Activated naive CD8-positive, alpha-beta T cell treated with anti-CD3 and anti-CD28 coated beads, Interleukin-2, amount 10 ng/mL, durations not matched to agents 7 days and 5 days (primary cell): ENCODE data around the gene SMARCD1. TPM values are rescaled to one million over a fixed set of nuclear protein-coding genes. Genes with fewer than 3 reads are reported as not detected.

ENCODE experiments used
- ATAC-seq: fragments of 150-1000 bp; cut with Tn5 transposase; one replicate; pipeline ENCODE4 v1.10.0; 2021; ENCODE audit warnings: low read depth, moderate library complexity
- POLR2A ChIA-PET: fragments of 350-600 bp; sonication (Branson Sonifier 250); formaldehyde crosslinking; loops from one replicate; lab custom pipeline; 2021; ENCODE audit warnings: antibody characterized with exemption; lab: Charles Lee
- DNase-seq: peaks from one replicate; pipeline ENCODE4 v3.0.0; 2021
- H3K27ac Mint-ChIP-seq: one replicate; pipeline ENCODE4 v1.8.0; 2022; ENCODE audit warnings: mild to moderate bottlenecking, mixed read lengths
- H3K27me3 Mint-ChIP-seq: one replicate; pipeline ENCODE4 v1.8.0; 2022; ENCODE audit warnings: mild to moderate bottlenecking, moderate library complexity, mixed read lengths
- H3K36me3 Mint-ChIP-seq: one replicate; pipeline ENCODE4 v1.8.0; 2021; ENCODE audit warnings: mild to moderate bottlenecking, mixed read lengths
- H3K4me1 Mint-ChIP-seq: one replicate; pipeline ENCODE4 v1.8.0; 2021; ENCODE audit warnings: mixed read lengths
- H3K4me3 Mint-ChIP-seq: one replicate; pipeline ENCODE4 v1.8.0; 2022; ENCODE audit warnings: mild to moderate bottlenecking, moderate library complexity, mixed read lengths
- H3K9me3 Mint-ChIP-seq: one replicate; pipeline ENCODE4 v1.8.0; 2021; ENCODE audit warnings: mixed read lengths
- total RNA-seq, 2 experiments: library from RNA; stranded (reverse); gene quantifications; one replicate each; pipeline ENCODE4 v1.2.3, GENCODE V29; 2021

The SMARCD1 gene
- total RNA-seq, 2 experiments from 2014 or later, result 57.2 to 68.1 TPM

GRCh38 chr12:50050410-50051098 lies 34.6 kb upstream of the SMARCD1 start:
- DNase-seq, result no peak

GRCh38 chr12:50051101-50051806 lies 33.9 kb upstream of the SMARCD1 start:
- POLR2A ChIA-PET, result interaction anchor here (0.6 kb wide), 1 partner anchor 41 kb away, joined by 4 read pairs; no protein-coding TSS in a partner anchor
- Mint-ChIP-seq H3K9me3 (no peaks in the 10 kb centered on the region), H3K4me3 (no peak overlapping the region), H3K36me3 (peaks cover 1% of the 10 kb centered on the region), H3K27ac (no peak overlapping the region), H3K4me1 (peaks cover 11% of the 10 kb centered on the region), H3K27me3 (peaks cover 46% of the 10 kb centered on the region)
- ATAC-seq (no peak), DNase-seq (no peak)

More at GRCh38 chr12:50050410-50051098, 34.6 kb upstream of the SMARCD1 start:
- Mint-ChIP-seq H3K36me3 (peaks cover 1% of the 10 kb centered on the region), H3K9me3 (no peaks in the 10 kb centered on the region), H3K27me3 (peaks cover 46% of the 10 kb centered on the region), H3K4me3 (peak overlapping the region; percentile 35), H3K27ac (no peak overlapping the region), H3K4me1 (peaks cover 4% of the 10 kb centered on the region)
- no peak for ATAC-seq
- POLR2A ChIA-PET, result interaction anchor here (0.6 to 0.8 kb wide), 3 partner anchors 16 to 81 kb away, joined by 3 to 4 read pairs (median 4); no protein-coding TSS in a partner anchor

GRCh38 chr12:50052544-50052943 lies 32.6 kb upstream of the SMARCD1 start:
- no peak for DNase-seq
- Mint-ChIP-seq H3K4me3 (no peak overlapping the region), H3K36me3 (peaks cover 1% of the 10 kb centered on the region), H3K27me3 (peaks cover 48% of the 10 kb centered on the region), H3K27ac (no peak overlapping the region), H3K9me3 (no peaks in the 10 kb centered on the region), H3K4me1 (peaks cover 18% of the 10 kb centered on the region)
- ATAC-seq, result no peak
- POLR2A ChIA-PET, result no interaction called here

GRCh38 chr12:50052964-50053363 lies 32.2 kb upstream of the SMARCD1 start:
- Mint-ChIP-seq H3K27me3 (peaks cover 48% of the 10 kb centered on the region), H3K9me3 (no peaks in the 10 kb centered on the region), H3K27ac (no peak overlapping the region), H3K4me3 (no peak overlapping the region), H3K36me3 (peaks cover 1% of the 10 kb centered on the region), H3K4me1 (peaks cover 18% of the 10 kb centered on the region)
- POLR2A ChIA-PET, result no interaction called here
- DNase-seq (no peak), ATAC-seq (no peak)

GRCh38 chr12:50053583-50053982 lies 31.6 kb upstream of the SMARCD1 start:
- POLR2A ChIA-PET, result no interaction called here

GRCh38 chr12:50055831-50056638 lies 29.1 kb upstream of the SMARCD1 start:
- POLR2A ChIA-PET, result interaction anchor here (1.1 to 1.8 kb wide), 4 partner anchors 16 to 89 kb away, joined by 4 to 7 read pairs (median 6); partner anchors contain the start of gene SMARCD1
- ATAC-seq, result no peak
- Mint-ChIP-seq H3K9me3 (no peaks in the 10 kb centered on the region), H3K4me3 (peak overlapping the region; percentile 21), H3K36me3 (peaks cover 1% of the 10 kb centered on the region), H3K27me3 (peaks cover 26% of the 10 kb centered on the region), H3K27ac (no peak overlapping the region), H3K4me1 (peaks cover 44% of the 10 kb centered on the region)
- peak; percentile 72 for DNase-seq

More at GRCh38 chr12:50053583-50053982, 31.6 kb upstream of the SMARCD1 start:
- H3K4me1 Mint-ChIP-seq, result peaks cover 22% of the 10 kb centered on the region
- no peak overlapping the region for H3K27ac Mint-ChIP-seq
- peaks cover 1% of the 10 kb centered on the region for H3K36me3 Mint-ChIP-seq
- no peak for ATAC-seq
- H3K4me3 Mint-ChIP-seq, result no peak overlapping the region
- DNase-seq, result no peak
- peaks cover 46% of the 10 kb centered on the region for H3K27me3 Mint-ChIP-seq
- no peaks in the 10 kb centered on the region for H3K9me3 Mint-ChIP-seq

GRCh38 chr12:50056639-50056976 lies 28.5 kb upstream of the SMARCD1 start:
- DNase-seq, result no peak
- H3K36me3 Mint-ChIP-seq, result peaks cover 7% of the 10 kb centered on the region
- peak overlapping the region; percentile 84 for H3K27ac Mint-ChIP-seq
- peaks cover 49% of the 10 kb centered on the region for H3K4me1 Mint-ChIP-seq
- peaks cover 20% of the 10 kb centered on the region for H3K27me3 Mint-ChIP-seq
- ATAC-seq, result no peak
- H3K9me3 Mint-ChIP-seq, result no peaks in the 10 kb centered on the region
- H3K4me3 Mint-ChIP-seq, result peak overlapping the region; percentile 88
- POLR2A ChIA-PET, result interaction anchor here (1.1 to 1.8 kb wide), 4 partner anchors 17 to 89 kb away, joined by 4 to 7 read pairs (median 6); partner anchors contain the start of gene SMARCD1

GRCh38 chr12:50057000-50057841 lies 27.9 kb upstream of the SMARCD1 start, which contains the start of gene ASIC1:
Gene ASIC1, plus strand, starts transcription at chr12:50057596. Its CDS starts 1,171 bp downstream, at chr12:50058767.
- Mint-ChIP-seq H3K36me3 (peaks cover 13% of the 10 kb centered on the region), H3K4me3 (peak within 1 kb of the TSS; percentile 88), H3K27me3 (peaks cover 14% of the 10 kb centered on the region), H3K4me1 (peaks cover 53% of the 10 kb centered on the region), H3K27ac (peak within 1 kb of the TSS; percentile 91), H3K9me3 (no peaks in the 10 kb centered on the region)
- DNase-seq, result peak; percentile 78
- POLR2A ChIA-PET, result interaction anchor here (0.8 to 2.8 kb wide), 4 partner anchors 28 to 110 kb away, joined by 3 to 10 read pairs (median 6); partner anchors contain the start of genes CERS5 and SMARCD1
- ATAC-seq, result peak; percentile 38

GRCh38 chr12:50057896-50058670 lies 27.1 kb upstream of the SMARCD1 start:
- POLR2A ChIA-PET, result interaction anchor here (0.5 to 2.8 kb wide), 9 partner anchors 11 to 317 kb away, joined by 3 to 17 read pairs (median 4); partner anchors contain the start of genes CERS5, RACGAP1 and TMBIM6
- ATAC-seq (no peak), DNase-seq (peak; percentile 51)
- Mint-ChIP-seq H3K9me3 (no peaks in the 10 kb centered on the region), H3K36me3 (peaks cover 14% of the 10 kb centered on the region), H3K4me1 (peaks cover 59% of the 10 kb centered on the region), H3K4me3 (peak overlapping the region; percentile 78), H3K27ac (peak overlapping the region; percentile 91), H3K27me3 (peaks cover 7% of the 10 kb centered on the region)

GRCh38 chr12:50058743-50059312 lies 26.3 kb upstream of the SMARCD1 start:
- POLR2A ChIA-PET, result interaction anchor here (0.6 to 2.8 kb wide), 13 partner anchors 12 to 317 kb away, joined by 3 to 17 read pairs (median 4); partner anchors contain the start of genes CERS5, COX14, RACGAP1 and SMARCD1
- ATAC-seq (peak; percentile 53), DNase-seq (peak; percentile 63)
- H3K4me3 Mint-ChIP-seq, result peak overlapping the region; percentile 78
- no peaks in the 10 kb centered on the region for H3K9me3 Mint-ChIP-seq
- H3K27me3 Mint-ChIP-seq, result peaks cover 5% of the 10 kb centered on the region
- peaks cover 61% of the 10 kb centered on the region for H3K4me1 Mint-ChIP-seq
- H3K27ac Mint-ChIP-seq, result peak overlapping the region; percentile 91
- H3K36me3 Mint-ChIP-seq, result peaks cover 17% of the 10 kb centered on the region
